ENCODE data around the gene STUM. TPM values are rescaled to one million over a fixed set of nuclear protein-coding genes. Genes with fewer than 3 reads are reported as not detected.

Gene STUM
- polyA plus RNA-seq, 1 of the 3 experiments (the other 2 are of a cell fraction): not detected

GRCh38 chr1:226634166-226634588 lies 85.6 kb downstream of the STUM start (continued):
- no peak for TF ChIP-seq TAF1 (IDR thresholded peaks at IDR 0.05; ENCODE audit: borderline replicate concordance, low read depth, low read length)
- TF ChIP-seq PBX3 (IDR thresholded peaks at IDR 0.05): no peak
- no peak for TF ChIP-seq ELF1 (IDR thresholded peaks at IDR 0.05)
- no peak for TF ChIP-seq FOSL2 (IDR thresholded peaks at IDR 0.05; ENCODE audit: borderline replicate concordance, low read depth)
- TF ChIP-seq TEAD4 (IDR thresholded peaks at IDR 0.05; ENCODE audit: borderline replicate concordance, insufficient read depth): no peak
- TF ChIP-seq RXRA (IDR thresholded peaks at IDR 0.05; ENCODE audit: borderline replicate concordance, low read depth): no peak
- 0 out of 2 replicates have a peak, but pooled peaks have one; percentile 16 for TF ChIP-seq FOXJ3 (CRISPR knock-in tag; IDR thresholded peaks at IDR 0.05)
- TF ChIP-seq SMC3 (IDR thresholded peaks at IDR 0.05; ENCODE audit: low read depth, low read length): peak; percentile 97

- no peak overlapping the region for H3K9ac ChIP-seq
- ChIA-PET CTCF (interaction anchor here (0.6 to 6.6 kb wide), 34 partner anchors 8 to 813 kb away, joined by 3 to 120 read pairs (median 3); partner anchors contain the start of gene ITPKB), POLR2A (no interaction called here)
- no peaks in the 10 kb centered on the region for H3F3A ChIP-seq (replicated peaks; ENCODE audit: insufficient read depth)
- H3K36me3 ChIP-seq (replicated peaks in 1 of 2; ENCODE audit: control insufficient read depth in 1 of 2, insufficient read depth in 2 of 2, low read length in 1 of 2): no peaks in the 10 kb centered on the region
- H3K4me3 ChIP-seq (ENCODE audit: low read depth in 2 of 2, low read length in 1 of 2): no peak overlapping the region
- TF ChIP-seq USF2 (IDR thresholded peaks at IDR 0.05; ENCODE audit: borderline replicate concordance, low read depth, low read length) (no peak), SMC3 (IDR thresholded peaks at IDR 0.05; ENCODE audit: low read depth, low read length) (no peak), JUND (IDR thresholded peaks at IDR 0.05) (no peak), RAD21 (IDR thresholded peaks at IDR 0.05; ENCODE audit: low read length) (no peak), EZH2phosphoT487 (IDR thresholded peaks at IDR 0.05; ENCODE audit: borderline replicate concordance, low read depth) (no peak), GATA2 (CRISPR knock-in tag; IDR thresholded peaks at IDR 0.05) (no peak), EP300 (IDR thresholded peaks at IDR 0.05; ENCODE audit: borderline replicate concordance in 1 of 2, low read depth in 1 of 2, low read length in 1 of 2) (no peak)
- DNase-seq: no peak
- H3K27ac ChIP-seq (ENCODE audit: low read depth in 2 of 2, low read length in 1 of 2): no peak overlapping the region
- H3K4me1 ChIP-seq (ENCODE audit: control insufficient read depth in 1 of 2, insufficient read depth in 2 of 2, low read depth in 1 of 2, low read length in 1 of 2): no peaks in the 10 kb centered on the region; a peak in 1 of 4 replicates
- H3K27me3 ChIP-seq (ENCODE audit: insufficient read depth): no peaks in the 10 kb centered on the region
- no peaks in the 10 kb centered on the region for H3K9me3 ChIP-seq
- H3K79me2 ChIP-seq (ENCODE audit: insufficient read depth): no peaks in the 10 kb centered on the region
- H2AFZ ChIP-seq (ENCODE audit: low read depth): no peak overlapping the region
- WGBS (ENCODE audit: low lambda C conversion rate): 78% methylated on average over 18 of the region's 22 CpGs
- no peaks in the 10 kb centered on the region for H4K20me1 ChIP-seq (ENCODE audit: insufficient read depth)
- no peaks in the 10 kb centered on the region for H3K9me2 ChIP-seq
- no peak overlapping the region for H3K4me2 ChIP-seq
Measured at GRCh38 chr1:226634611-226635246, 86.2 kb downstream of the STUM start.
